ENCODE data around the gene TBX15.

TBX15 gene

GRCh38 chr1:118841521-118841920 is 146.6 kb downstream of the TBX15 start:
- no peak for TF ChIP-seq CTCF (IDR thresholded peaks at IDR 0.05; ENCODE audit: low read depth, low read length)

More at GRCh38 chr1:118841521-118841920, 146.6 kb downstream of the TBX15 start:
- H3K4me3 ChIP-seq (ENCODE audit: low read depth, low read length) = no peak overlapping the region

Data from WI38 (cell line).